NT2/D1 (cell line): ENCODE results near the gene EMID1.

Experiments
- YY1 ChIP-seq: IDR thresholded peaks from 2 replicates; pipeline ENCODE4 v1.6.1; 2011; ENCODE audit not compliant: insufficient read length, insufficient read depth
- ZNF274 ChIP-seq: IDR thresholded peaks from 2 replicates; pipeline ENCODE4 v1.6.1; 2011; ENCODE audit warnings: mild to moderate bottlenecking, low read depth, low read length

DNA sequence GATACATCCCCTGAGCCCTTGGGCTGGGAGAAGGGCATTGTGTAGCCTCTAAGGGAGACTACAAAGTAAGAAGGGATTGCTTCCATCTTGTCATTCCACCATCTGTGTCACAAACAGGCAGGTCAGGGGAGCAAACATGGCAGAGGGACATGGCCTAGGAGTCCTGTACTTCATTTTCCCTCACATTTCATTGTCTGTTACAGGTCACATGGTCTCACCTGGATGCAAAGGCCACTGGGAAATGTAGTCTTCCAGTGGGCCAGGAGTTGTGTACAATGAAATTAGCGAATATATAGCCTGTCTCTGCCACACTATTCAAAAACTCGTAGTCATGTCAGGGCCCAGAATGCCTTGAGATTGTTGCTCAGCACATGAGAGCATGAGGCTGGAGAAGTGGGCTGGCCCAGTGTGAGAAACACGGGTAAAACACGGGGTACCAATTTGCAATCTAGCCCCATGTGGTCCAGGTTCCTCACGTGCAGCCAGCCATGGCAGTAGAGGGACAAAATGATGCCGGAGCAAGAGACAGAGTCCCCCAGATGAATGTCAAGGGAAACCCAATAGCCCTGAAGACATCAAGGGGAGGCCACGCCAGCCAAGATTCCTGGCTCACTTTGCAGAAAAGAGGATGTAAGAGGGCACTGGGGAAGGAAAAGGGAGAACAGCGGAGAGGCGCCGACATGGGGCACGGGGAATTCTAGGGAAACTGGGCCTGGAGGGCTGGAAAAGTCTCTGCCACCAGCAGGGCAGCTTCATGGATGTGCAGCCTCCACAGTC lies 47.7 kb upstream of the EMID1 start:
- TF ChIP-seq YY1 (no peak), ZNF274 (no peak)
